Inflammatory macrophage treated with lipopolysaccharide for 4 hours (primary cell): ENCODE data around the gene POU4F1.

Experiments used
- DNase-seq: peaks from one replicate; pipeline ENCODE4 v3.0.0-alpha.2; 2020

POU4F1 gene

GRCh38 chr13:78606471-78607408 is 3.4 kb upstream of the POU4F1 start:
- DNase-seq = no peak

DNA sequence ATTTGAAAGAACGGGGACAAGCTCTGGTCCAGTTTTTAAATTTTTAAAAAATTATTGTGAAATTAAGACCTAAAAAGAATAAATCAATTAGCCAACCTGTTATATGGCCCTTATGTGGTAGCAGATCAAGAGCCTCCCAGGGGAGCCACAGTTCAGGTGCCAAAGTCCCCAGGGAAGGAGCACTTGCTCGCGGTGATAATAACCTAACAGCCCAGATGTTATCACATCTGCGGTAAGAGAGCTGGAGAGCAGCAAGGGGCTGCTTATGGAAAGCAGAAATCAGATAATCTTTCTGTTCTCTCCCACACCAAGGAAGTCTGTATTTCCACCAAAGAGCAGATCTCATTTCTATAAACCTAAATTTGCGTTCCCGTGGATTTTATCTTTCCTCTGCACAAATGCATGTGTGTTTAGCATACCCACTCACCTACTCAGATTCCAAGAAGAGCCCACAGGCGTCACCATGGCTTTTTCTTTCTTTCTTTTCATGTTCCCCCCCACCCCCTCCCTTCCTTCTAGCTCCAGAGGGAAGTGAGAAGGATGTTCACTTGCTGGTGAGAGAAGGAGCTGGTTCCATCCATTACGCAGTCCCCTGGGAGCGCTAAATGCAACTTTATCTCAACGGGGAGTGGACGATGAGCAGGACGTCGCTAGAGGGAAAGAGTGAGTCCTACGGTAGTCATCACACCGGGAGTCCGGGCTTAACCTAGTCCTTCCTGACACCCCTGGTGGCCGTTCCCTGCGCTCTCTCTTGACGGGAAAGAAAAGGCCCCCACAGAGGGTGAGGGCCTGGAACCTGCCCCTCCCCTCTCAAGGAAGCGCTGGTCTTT is 1.6 kb upstream of the POU4F1 start:
- no peak for DNase-seq

DNA sequence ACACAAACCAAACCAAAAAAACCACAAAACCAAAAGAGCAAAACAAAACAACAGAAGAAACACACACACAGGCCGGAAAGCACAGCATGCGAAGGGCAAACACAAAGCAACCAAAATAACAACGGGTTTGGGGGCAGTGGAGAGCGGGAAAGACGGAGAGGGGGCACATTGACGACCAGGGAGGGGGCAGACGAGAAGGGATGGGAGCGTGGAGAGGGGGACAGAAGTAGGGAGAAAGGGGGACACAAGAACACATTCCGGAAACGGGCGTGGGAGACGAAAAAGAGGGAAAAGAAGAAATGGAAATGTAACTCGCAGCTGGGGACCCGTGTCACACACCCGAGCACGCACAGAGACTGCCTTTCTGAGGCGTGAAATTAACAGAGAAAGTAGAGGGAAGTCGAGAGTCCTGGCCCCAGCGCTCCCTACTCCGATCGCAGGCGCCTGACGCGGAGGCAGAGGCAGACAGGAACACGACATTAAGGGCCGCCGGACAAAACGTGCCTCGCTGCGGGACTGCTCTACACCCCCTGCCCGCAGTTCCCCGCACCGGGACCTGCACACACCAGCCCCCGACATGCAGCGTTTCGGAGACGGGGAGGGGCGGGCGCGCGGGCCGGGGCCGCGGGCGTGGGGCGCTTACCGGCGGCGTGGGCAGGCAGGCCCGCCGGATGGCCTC is 652 bp downstream of the POU4F1 start:
- DNase-seq = peak; percentile 34

- DNase-seq = no peak
These were observed 1.3 kb downstream of the POU4F1 start for GRCh38 chr13:78601874-78602560.

GRCh38 chr13:78601124-78601873 is 2.1 kb downstream of the POU4F1 start:
- no peak for DNase-seq

GRCh38 chr13:78600280-78600883 is 3.0 kb downstream of the POU4F1 start:
- no peak for DNase-seq

DNA sequence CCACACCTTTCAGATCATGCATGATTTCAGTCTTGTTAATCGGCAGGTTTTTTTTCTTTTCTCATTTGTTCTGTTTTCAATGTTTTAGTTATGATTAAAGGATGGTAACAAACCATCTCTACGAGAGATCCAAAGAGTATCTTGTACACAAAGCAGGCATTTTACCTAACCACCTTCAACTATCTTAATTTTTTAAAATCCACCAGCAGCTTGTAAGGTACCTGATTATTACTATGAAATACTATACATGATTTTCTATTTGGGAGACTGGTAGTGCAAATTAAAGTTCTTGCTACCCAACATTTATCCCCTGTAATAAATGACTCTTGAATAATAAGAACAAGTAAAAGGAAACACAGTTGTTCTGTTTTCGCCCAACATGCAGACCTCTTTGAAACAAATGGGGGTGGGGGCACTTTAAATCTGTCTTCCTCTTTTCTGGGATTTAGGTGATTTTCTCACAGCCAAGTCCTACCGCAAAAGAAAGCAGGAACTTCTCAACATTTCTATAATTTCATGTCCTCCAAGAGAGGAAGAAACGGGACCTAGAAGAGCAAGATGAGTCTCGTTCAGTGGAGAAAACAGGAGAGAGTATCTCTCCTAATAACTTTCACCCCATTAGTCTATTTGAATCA is 3.6 kb downstream of the POU4F1 start:
- no peak for DNase-seq

DNA sequence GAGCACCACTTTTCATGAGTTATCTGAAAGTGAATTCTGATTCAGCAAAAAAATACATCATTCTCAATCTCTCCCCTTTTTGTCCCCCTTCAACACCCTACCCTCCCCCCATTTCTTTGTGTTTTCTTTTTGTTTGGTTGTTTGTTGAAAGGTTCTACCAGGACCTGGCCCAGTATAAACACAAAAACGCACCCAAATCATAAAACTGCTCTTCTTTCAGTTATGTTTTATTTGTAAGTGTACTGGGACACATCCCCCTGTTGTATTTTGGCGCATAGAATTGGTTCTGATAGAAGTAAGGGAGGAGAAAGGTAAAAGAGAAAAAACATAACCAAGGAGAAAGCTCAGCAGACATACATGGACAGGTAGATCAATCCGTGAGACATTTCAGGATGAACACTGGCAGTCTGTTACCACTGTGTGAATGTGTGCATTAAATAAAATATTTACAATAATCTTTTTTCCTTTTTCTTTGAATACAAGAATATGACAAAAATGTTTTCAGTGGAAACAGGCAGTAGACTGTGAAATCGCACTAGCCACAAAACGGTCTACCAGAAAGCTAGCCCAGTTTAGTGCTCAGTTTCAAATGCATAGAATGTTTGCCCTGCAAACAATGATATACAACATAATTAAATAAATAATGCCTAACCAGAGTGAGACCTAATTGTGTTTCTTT is 4.2 kb downstream of the POU4F1 start:
- DNase-seq = no peak

- DNase-seq = no peak
These were observed 5.1 kb downstream of the POU4F1 start for GRCh38 chr13:78598116-78598781.

- no peak for DNase-seq
These were observed 5.8 kb downstream of the POU4F1 start for GRCh38 chr13:78597602-78597932.

- DNase-seq = no peak
These were observed 6.4 kb downstream of the POU4F1 start for GRCh38 chr13:78596736-78597601.

DNA sequence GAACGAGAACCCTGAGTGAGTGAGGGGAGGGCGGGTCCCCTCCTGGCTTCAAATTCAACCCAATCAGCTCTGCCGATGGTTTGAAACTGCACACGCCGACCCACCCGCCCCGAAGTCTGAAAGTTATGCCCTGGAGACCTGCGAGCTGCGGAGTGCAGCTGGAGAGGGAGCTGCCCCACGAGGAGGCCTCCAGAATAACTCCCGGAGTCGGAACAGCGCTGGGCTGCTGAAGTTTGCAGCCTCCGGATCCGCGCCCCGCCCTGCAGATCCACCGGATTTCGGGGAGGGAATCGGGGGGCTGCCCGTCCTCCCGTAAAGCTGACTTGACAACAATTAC is 7.0 kb downstream of the POU4F1 start:
- no peak for DNase-seq

DNA sequence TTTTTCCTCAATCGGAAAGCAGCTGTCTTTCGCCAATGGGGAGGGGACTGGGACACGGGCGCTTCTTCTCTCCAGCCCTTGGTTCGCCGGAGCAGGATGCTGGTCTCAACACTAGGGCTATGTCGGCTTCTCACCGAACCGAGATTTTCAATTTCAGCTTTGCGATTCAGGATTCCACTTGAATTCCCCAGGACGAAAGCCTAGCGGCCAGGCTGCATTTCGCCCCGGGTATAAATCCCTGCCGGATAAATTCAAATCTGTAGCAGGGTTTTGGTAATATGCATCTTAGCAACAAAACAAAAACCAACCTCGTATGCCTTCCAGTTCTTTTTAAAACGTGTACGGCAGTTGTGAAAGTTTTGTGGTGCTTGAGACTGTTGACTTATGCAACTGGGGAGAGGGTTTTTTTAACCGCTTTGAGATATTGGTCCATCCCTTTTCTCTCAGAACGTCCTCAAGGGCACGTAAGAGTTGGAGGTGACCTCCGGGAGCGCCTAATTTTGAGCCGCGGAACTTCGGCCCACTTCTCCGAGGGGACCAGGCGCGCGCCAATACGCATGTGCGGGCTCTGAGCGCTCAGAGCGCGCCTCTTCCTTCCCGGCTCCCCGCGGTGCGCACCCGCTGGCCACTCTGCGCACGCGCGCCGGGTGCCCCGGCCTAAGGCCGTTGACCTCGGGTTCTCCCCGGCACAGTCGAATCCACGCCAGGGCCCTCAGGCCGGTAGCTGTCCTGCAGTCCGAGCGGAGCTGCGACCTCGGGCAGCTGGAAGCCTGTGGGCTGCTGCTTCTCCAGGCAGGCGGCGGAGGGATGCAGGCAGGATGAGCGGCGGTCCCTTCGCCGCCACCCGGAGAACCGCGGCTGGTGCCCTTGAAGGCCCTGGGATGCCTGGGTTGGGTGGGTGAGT is 7.6 kb downstream of the POU4F1 start:
- peak; percentile 62 for DNase-seq

DNA sequence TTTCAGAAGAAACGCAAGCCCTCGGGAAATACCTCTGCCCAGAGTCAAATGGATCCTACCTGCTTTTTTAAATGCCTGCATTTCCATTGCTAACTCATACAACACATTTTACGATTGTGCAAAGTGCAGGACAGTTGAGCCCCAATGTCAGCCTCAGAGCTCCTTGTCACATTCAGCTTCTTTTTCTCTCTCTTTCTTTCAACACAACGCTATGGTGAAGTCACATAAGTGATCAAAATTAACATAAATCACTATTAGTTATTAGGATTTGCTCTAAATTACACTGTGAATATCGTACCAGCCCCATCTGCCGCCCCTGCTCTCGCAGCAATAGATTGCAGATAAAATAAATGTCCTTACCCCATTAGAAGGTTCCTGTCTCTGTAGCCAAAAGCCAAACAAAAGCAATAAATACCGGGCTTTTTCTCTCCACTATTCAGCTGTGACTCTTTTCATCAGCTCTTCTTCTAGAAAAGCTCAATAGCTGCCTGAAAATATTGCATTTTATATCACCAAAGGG is 8.8 kb downstream of the POU4F1 start:
- no peak for DNase-seq

DNA sequence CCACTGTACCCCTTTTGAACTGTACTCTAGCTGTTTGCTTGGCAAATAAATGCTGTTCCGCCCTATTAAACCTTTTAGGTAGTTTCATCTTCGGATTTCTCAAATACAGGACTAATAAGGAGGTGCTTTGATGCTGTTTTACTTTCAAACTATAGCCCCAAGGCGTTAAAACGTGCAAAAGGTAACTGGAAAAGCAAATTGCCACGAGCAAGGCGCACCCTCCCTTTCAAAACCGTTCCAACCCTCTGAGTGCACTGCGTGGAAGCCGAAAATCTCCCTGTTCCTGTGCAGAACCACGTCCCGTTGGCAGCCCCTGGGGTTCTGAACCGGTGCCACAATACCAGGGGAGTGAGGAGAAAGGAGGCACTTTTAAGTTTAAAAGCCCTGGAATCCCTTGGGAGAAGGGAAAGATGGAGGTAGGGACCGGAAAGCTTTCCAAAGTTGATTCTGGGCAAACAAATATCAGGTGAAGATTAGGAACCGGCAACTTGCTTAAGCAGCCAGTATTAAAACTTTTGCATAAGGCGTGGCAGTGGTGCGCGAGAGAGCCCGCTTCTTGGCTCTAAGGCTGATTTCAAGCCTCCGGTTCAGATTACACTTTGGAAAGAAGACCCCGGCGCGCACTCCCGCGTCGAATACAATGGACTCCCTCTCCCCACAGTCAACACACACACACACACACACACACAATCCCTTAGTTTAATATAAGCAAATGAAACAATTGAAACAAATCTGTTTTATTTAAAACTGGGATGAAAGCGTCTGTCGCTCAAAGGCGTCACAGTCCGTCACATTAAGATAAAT is 9.5 kb downstream of the POU4F1 start:
- no peak for DNase-seq

- DNase-seq = no peak
These were observed 10.2 kb downstream of the POU4F1 start for GRCh38 chr13:78593129-78593528.

GRCh38 chr13:78592584-78592983 is 10.8 kb downstream of the POU4F1 start:
- no peak for DNase-seq
